Measurements from ENCODE around the gene NOD1. TPM values are rescaled to one million over a fixed set of nuclear protein-coding genes. Genes with fewer than 3 reads are reported as not detected.

Gene NOD1
- total RNA-seq, 4 donors from 2014 or later: 12.4 to 18.3 (median 15.6) TPM

DNA sequence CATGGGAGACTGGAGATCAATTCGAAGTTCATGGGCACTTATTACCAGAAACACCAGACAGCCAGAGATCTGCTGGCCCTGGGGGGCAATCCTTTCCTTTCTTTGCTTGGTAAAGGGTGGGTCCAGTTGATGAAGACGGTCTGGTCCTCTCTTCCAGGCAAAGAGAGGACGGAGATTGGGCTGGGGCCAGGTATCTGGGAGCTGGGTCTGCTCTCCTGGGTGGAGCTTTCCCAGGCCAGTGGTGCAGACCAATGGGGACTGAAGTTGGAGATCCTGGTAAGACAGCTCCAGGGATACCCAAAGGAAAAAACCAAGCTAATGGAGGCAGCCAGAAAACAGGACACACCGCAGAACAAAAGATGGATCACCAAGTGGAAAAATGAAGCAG lies 18.3 kb downstream of the NOD1 start:
- in situ Hi-C loops (cut with MboI; ENCODE audit: low pct_ligation_motif_present in 1 of 4, low pct_unique_long_range_greater_than_20kb in 1 of 4, low sequenced_read_pairs in 3 of 4) (loop anchor here in 1 of 4 donors (25.0 kb wide), 1 partner anchor 173 kb away; the partner anchor contains the start of gene ZNRF2), intact Hi-C loops (cut with DNase I; ENCODE audit: low total_unique reads) (no loop called here)
- DNase-seq: no peak
- TF ChIP-seq POLR2A (IDR thresholded peaks at IDR 0.05): no peak
- no peak for TF ChIP-seq POLR2AphosphoS5 (IDR thresholded peaks at IDR 0.05)
- TF ChIP-seq EP300 (IDR thresholded peaks at IDR 0.05; ENCODE audit: low read depth): no peak
- TF ChIP-seq, protein P1, sequence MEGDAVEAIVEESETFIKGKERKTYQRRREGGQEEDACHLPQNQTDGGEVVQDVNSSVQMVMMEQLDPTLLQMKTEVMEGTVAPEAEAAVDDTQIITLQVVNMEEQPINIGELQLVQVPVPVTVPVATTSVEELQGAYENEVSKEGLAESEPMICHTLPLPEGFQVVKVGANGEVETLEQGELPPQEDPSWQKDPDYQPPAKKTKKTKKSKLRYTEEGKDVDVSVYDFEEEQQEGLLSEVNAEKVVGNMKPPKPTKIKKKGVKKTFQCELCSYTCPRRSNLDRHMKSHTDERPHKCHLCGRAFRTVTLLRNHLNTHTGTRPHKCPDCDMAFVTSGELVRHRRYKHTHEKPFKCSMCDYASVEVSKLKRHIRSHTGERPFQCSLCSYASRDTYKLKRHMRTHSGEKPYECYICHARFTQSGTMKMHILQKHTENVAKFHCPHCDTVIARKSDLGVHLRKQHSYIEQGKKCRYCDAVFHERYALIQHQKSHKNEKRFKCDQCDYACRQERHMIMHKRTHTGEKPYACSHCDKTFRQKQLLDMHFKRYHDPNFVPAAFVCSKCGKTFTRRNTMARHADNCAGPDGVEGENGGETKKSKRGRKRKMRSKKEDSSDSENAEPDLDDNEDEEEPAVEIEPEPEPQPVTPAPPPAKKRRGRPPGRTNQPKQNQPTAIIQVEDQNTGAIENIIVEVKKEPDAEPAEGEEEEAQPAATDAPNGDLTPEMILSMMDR (IDR thresholded peaks at IDR 0.05): no peak
- peaks cover 8 to 41% (median 23%) of the 10 kb centered on the region in 4 donors for H3K4me1 ChIP-seq
- H3K27ac ChIP-seq: peak overlapping the region; percentile 55 to 74 (median 71)
- 49 to 50% methylated on average over 1 to 4 of the region's 4 CpGs for WGBS, 2 donors (ENCODE audit: low coverage in 1 of 2)
- H3K27me3 ChIP-seq: no peaks in the 10 kb centered on the region
- no peaks in the 10 kb centered on the region for H3K9me3 ChIP-seq
- H3K4me3 ChIP-seq: no peak overlapping the region
- H3K36me3 ChIP-seq: peaks cover 0 to 17% (median 2%) of the 10 kb centered on the region in 4 donors

DNA sequence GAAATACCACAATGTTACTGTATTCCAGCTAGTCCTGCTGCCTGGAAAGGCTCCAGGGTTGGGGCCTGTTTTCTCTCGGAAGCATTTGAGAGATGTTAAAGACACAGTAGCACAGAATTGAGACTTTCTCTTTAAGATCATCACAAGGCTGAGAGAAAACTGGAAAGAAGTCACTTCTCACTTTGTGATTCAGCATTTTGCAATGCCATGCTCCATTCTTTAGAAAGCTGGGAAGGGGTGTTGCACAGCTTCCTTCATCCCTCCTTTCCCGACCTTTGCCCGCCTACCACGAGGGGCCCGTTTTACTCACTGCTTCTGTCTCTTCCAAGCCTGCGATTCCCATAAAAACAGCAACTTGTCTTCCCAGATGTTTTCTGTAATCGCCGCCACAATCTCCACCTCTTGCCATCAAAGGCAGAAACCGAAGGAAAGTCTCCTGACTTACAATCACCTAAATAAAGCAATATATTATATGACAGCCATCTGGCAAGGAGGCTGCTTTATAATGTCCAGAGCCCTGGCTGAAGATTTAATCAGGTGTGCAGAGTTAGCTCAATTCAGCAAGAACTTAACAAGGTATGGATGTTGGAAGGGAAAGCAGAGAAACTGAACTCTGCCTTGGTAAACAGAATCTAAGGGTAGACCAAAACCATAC lies 18.9 kb downstream of the NOD1 start:
- in situ Hi-C loops (cut with MboI; ENCODE audit: low pct_ligation_motif_present in 1 of 4, low pct_unique_long_range_greater_than_20kb in 1 of 4, low sequenced_read_pairs in 3 of 4): loop anchor here in 1 of 4 donors (25.0 kb wide), 1 partner anchor 172 kb away; the partner anchor contains the start of gene ZNRF2
- H3K4me3 ChIP-seq: peak overlapping the region in 1 of 4 donors; percentile 3
- 22 to 36% methylated on average over 8 to 9 of the region's 9 CpGs for WGBS, 2 donors (ENCODE audit: low coverage in 1 of 2)
- DNase-seq: peak; percentile 74
- intact Hi-C loops (cut with DNase I; ENCODE audit: low total_unique reads): no loop called here
- H3K9me3 ChIP-seq: no peaks in the 10 kb centered on the region
- peak overlapping the region; percentile 55 to 74 (median 71) for H3K27ac ChIP-seq
- peaks cover 8 to 36% (median 23%) of the 10 kb centered on the region in 4 donors for H3K4me1 ChIP-seq
- H3K27me3 ChIP-seq: no peaks in the 10 kb centered on the region
- H3K36me3 ChIP-seq: peaks cover 0 to 17% (median 4%) of the 10 kb centered on the region in 4 donors
- TF ChIP-seq, protein P1 (IDR thresholded peaks at IDR 0.05): no peak
- TF ChIP-seq EP300 (IDR thresholded peaks at IDR 0.05; ENCODE audit: low read depth) (peak; percentile 36), POLR2AphosphoS5 (IDR thresholded peaks at IDR 0.05) (peak; percentile 42 to 64 (median 54))

- peaks cover 8 to 29% (median 21%) of the 10 kb centered on the region in 4 donors for H3K4me1 ChIP-seq
- no peaks in the 10 kb centered on the region for H3K9me3 ChIP-seq
- in situ Hi-C loops (cut with MboI; ENCODE audit: low pct_ligation_motif_present in 1 of 4, low pct_unique_long_range_greater_than_20kb in 1 of 4, low sequenced_read_pairs in 3 of 4) (loop anchor here in 1 of 4 donors (25.0 kb wide), 1 partner anchor 171 kb away; the partner anchor contains the start of gene ZNRF2), intact Hi-C loops (cut with DNase I; ENCODE audit: low total_unique reads) (no loop called here)
- no peak for DNase-seq
- H3K27ac ChIP-seq: peak overlapping the region in 2 of 4 donors; percentile 55 to 71
- no peak for TF ChIP-seq POLR2A (IDR thresholded peaks at IDR 0.05)
- TF ChIP-seq, protein P1 (IDR thresholded peaks at IDR 0.05): no peak
- H3K4me3 ChIP-seq: no peak overlapping the region
- H3K36me3 ChIP-seq: peaks cover 0 to 17% (median 6%) of the 10 kb centered on the region in 4 donors
- H3K27me3 ChIP-seq: no peaks in the 10 kb centered on the region
- 55 to 68% methylated on average over 1 of the region's 1 CpG for WGBS, 2 donors (ENCODE audit: low coverage in 1 of 2)
These were observed 20.3 kb downstream of the NOD1 start for GRCh38 chr7:30458311-30458710.

DNA sequence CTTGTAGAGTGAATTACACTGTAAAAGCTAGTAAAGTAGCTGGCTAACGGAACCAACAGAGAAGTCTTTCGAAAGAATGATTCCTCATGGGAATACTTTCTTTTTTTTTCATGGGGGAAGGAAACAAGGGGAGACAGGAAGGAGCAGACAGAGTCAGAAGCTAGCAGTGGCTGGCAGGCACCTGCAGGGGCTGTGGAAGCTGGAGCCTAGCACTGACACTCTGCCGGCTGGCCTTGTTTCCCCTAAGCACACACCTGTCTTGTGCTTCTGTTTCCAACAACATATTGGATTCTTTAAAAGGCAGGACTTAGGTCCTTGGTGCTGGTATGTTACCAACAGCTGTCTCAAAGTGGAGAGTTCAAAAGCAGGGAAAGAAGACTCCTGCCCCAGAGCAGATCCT lies 24.7 kb downstream of the NOD1 start:
- DNase-seq: no peak
- in situ Hi-C loops (cut with MboI; ENCODE audit: low pct_ligation_motif_present in 1 of 4, low pct_unique_long_range_greater_than_20kb in 1 of 4, low sequenced_read_pairs in 3 of 4) (loop anchor here in 1 of 4 donors (25.0 kb wide), 1 partner anchor 167 kb away; the partner anchor contains the start of gene ZNRF2), intact Hi-C loops (cut with DNase I; ENCODE audit: low total_unique reads) (no loop called here)
- H3K4me1 ChIP-seq: peaks cover 2 to 6% (median 3%) of the 10 kb centered on the region in 4 donors
- H3K4me3 ChIP-seq: no peak overlapping the region
- TF ChIP-seq POLR2AphosphoS5 (IDR thresholded peaks at IDR 0.05): no peak
- H3K36me3 ChIP-seq: peaks cover 0 to 17% (median 8%) of the 10 kb centered on the region in 4 donors
- H3K9me3 ChIP-seq: no peaks in the 10 kb centered on the region
- no peaks in the 10 kb centered on the region for H3K27me3 ChIP-seq
- WGBS, 2 donors (ENCODE audit: low coverage in 1 of 2): 76 to 100% methylated on average over 2 to 3 of the region's 3 CpGs
- no peak overlapping the region for H3K27ac ChIP-seq

Data from transverse colon (tissue), 4 donors.